ENCODE results near the gene GRK6.
A peak's percentile ranks its signal among the peaks of the same experiment; 100 is the strongest.
"Not testable (repeated sequence)": the region's sequence is repeated elsewhere in the genome, so short reads cannot be mapped to it uniquely, and the experiment has no call there.

GRK6 gene

DNA sequence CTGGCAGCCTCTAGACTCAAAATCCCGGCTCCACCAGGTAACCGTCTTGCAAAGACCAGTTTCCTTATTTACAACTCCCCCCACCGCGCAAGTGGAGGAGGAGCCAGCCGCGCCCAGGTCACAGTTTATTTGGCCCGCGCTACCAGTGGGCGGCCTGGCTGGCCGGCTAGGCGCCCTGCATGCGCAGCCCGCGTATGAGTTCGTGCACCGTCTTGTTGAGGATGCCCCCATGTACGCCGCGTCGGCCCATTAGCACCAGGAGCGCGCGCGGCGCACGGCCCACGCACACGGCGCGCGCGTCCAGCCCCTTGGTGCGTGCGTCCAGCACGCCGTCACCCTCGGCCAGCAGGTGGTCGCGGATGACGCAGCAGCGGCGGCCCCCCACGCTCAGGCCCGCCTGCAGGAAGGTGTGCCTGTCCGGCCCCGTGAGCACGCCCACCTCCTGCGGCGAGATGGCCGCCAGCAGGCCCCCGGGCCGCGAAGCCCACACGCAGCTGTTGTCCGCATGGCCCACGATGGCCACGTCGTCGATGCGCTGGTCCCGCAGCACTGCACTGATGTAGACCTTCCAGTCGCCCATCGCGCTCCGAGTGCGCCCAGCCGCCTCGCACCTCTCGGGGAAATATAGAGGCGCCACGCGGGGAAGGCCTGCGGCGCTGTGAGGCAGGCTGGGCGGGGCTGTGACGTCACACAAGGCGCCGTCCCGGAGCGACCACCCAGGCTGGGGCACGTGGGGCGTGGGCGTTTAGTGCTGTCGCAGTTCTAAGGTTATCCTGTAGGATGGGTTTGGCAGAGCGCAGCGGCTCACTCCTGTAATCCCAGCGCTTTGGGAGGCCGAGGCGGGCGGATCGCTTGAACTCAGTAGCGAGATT is 26.2 kb upstream of the GRK6 start, which contains the start of gene PFN3:
TSS of gene PFN3 (minus strand) at position 665 of the 872 bp plus-strand sequence. CDS start at position 580, 85 bp downstream.
- no peak for DNase-seq

DNA sequence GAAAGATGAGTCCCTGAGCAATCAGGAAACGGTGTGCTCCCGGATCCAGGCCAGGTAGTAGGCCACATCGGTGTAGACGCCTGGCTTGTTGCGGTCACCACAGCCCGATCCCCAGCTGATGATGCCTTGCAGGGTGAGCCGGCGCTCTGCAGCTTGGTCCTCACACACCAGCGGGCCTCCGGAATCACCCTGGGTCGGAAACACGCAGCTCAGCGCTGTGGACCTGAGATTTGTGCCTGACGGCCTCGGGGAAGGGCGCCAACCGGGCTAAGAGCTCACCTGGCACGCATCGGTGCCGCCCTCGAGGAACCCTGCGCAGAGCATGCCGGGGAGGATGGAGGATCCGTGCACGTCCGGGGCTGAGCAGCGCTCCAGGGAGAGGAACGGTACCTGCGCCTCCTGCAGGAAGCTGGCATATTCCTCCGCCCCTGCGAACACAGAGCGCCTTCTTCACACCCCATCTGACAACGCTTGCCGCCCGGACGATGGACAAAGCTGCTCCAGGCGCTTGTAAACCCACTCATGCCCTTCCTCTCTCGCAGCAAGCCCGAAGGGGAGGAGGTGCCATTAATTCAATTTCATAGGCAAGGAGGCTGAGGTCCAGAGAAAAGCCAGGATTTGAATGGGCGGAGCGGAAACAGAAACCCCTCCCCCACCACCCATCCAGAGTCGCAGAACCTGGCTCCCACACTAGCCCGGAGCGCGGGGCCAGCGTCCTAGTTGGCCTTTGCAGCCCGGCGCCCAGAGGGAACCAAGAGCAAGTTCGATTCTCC is 24.0 kb upstream of the GRK6 start:
- DNase-seq: peak; percentile 34 to 41

DNA sequence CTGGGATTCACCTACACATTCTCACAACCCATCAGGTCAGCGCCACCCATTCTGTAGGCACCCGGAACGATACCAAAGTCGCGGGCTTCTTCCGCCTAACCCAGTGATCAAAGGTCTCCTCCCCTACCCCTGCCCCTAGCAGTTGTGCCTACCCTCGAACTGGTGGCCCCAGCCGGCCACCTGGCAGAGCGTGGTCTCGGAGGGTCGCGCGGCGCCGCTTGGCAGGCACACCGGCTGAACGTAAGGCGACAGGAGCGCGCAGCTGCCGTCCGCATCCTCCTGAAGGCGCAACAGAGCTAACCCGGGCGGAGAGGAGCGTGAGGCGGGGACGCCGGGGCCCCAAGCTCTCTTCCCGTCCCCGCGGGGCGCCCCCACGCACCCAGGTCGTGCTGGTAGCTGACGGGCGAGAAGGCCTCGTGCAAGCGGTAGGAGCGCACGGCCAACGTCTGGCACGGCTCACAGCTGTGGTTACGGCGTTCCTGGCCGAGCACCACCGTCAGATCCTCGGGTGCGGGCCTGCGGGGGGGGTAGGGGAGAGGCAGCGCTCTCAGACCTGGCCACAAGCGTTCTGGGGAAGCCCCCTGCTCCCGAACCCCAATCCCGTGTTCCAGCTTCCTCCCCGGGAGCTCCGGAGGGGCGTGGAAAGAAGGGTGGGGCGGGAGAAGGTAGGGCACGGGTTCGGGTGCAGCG is 23.2 kb upstream of the GRK6 start:
- DNase-seq: no peak

DNA sequence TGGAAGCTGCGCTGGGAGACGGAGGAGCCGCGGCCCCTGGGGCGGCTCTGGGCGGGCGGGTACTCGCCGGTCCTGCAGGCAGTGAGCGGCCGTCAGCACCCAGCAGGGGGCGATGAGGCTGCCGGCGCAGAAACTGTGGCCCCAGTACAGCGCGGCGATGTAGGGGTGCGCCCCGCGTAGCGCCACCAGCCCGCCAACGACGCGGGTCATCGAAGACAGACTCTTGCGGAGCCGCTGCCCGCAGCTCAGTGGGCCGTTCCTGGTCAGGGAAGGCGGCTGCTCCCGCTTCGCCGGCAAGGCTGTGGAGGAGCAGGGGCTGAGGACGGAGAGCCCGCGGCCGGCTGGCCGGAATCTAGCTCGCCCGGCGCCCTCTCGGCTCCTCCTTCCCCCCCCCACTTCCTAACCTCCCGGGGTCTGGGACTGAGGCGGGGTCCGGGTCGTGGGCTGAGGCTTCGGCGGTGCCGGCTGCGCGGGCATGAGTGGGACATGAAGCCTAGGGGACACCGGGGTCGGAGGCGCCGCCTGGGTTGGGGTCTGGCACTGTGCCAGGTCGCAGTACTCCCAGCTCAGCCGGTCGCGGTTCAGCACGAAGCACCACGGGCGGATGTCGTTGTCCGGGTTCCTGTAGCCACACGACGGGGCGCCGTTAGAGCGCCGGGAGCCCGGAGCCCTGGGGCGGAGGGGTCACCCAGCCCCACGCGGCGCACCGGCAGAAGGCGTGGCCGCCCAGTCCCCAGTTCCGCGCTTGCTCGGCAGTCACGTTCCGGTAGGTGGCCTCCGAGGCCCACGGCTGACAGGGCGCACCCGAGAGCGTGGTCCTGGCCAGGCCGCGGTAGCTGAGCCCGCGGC is 22.5 kb upstream of the GRK6 start:
- peak; percentile 56 for DNase-seq

DNA sequence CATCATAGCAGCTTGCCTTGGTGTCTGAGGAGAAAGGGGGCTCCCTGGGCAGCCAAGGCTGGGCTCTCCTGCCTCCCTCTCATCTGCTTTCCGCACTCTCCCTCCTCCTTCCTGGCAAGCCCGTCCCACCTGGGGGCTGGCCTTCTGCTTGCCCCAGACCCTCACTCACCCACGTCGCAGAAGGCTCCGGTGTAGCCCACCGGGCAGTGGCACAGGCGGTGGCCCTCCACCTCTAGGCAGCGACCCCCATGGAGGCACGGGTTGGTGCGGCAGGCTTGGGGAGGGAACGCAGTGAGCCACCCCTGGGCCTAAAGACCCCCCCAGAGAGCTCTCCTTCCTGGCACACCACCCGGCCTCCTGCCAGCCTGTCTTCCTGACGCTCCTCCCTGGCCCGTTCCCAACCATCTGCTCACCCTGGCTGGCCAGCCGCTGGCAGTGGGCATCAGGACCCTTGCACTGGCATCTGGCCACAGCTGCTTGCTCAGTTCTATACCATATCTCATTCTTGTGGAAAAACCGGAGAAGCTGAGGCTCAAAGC is 21.8 kb upstream of the GRK6 start:
- DNase-seq: no peak

DNA sequence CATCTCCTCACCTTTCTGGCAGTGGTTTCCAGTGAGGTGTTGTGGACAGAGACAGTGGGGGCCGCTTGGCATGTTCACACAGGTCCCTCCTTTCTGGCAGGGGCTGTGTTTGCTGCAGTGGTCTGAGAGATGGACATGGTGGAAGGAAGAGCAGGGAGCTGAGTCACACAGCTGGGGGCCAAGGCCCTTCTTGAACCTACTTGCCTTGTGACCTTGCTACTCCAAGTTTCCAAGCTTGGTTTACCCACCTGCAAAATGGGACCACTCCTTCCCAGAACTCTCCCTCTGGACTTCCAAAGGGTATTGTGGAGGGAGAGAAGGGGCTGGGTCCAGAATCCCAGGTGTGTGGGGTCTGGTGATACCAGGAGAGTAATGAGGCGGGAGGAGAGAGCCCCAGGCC is 21.2 kb upstream of the GRK6 start:
- no peak for DNase-seq

DNA sequence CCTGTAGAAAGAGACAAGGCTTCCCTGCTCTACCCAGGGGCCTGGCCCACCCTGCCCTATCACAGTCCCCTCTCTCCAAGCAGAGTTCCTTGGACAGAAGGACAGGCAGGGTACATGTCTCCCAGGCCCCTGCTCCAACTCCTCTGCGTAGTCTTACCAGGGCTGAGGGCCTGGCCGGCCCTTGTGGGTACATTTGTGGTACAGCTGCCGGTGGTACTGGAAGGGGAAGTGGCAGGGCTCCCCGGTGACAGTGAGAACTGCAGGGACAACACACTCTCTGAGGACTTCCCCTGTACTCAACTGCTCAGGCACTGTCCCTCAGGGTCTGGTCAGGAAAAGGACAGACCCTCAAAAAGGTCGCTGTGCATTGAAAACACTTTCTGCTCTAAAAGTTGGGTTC is 20.7 kb upstream of the GRK6 start:
- DNase-seq: peak; percentile 52 to 55

DNA sequence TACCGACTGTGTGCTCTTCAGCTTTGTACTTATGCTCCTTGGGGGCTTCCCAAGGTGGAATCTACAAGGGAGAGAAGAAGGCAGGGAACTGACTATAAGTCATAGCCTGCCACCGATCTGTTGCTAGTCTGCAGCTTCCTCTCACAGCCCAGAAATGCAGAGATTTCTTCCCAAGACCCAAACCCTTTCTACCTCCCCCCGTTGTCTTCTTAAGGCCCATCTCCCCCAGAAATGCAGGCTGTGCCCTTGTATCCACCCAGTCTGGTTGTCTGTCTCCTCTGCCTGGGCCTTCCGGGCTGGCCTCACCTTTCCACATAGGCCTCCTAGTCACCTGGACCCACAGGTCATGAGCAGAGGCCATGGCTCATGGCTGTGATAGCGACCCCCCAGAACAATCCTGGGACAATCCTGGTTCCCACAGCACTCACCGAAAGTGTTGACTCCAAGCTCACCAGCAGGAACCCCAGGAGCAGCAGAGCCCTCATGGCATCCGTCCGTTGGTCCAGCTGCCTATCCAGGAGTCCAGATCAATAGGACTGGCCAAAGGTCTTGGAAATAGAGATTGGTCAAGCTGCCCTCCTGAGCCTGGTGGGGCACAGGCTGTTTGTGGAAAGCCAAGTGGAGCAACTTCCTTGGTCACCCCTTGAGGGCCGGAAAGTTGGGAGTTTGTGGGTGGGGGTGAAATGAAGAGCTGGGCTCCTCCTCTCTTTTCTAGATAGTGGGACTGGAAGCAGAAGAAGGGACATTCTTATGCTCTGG is 17.3 kb upstream of the GRK6 start, which contains the start of gene F12:
TSS of gene F12 (minus strand) at position 522 of the 759 bp plus-strand sequence. CDS start at position 485, 37 bp downstream.
- DNase-seq: no peak

DNA sequence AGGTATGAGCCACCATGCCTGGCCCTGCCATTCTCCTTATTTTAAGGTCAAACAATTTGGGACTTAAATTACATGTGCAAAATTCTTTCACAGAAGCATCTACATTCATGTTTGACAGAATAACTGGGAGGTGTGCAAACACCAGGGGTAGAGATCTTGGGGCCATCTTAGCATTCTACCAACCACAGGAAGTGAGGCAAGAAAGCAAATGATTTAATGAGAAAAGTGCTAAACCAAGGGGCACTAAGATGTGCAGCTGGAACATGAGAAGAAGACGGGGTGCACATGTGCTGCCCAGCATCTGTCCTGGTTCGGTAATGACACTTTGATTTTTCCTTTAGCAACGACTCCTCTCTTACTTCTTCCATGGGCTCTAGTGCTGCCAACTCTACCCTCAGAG is 15.9 kb upstream of the GRK6 start:
- no peak for DNase-seq

DNA sequence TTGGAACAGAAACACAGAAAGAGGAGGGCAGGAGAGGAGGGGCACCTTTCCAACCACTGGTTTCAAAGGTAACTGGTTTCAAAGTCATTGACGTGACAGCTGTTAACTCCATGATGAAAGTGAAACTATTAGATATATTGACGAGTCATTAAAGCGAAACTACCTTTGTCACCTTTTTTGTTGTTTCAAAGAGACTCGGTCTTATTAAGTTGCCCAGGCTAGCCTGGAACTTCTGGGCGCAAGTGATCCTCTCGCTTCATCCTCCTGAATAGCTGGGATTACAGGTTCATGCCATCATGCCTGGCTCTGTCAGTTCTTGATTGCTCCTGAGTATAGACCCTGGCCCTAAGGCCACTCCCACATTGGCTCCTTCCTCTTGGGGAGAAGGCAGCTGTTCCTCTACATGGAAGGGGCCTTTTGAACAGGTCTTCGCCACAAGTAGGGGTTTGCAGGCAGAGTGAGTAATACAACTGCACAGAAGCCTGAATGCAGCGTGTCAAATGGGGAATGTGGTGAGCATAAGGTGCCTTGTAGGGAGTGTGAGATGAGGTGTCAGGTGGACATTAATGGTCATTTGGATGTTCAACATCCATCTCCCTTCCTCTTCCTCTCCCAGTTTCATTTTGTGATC is 13.8 kb upstream of the GRK6 start:
- DNase-seq: no peak

DNA sequence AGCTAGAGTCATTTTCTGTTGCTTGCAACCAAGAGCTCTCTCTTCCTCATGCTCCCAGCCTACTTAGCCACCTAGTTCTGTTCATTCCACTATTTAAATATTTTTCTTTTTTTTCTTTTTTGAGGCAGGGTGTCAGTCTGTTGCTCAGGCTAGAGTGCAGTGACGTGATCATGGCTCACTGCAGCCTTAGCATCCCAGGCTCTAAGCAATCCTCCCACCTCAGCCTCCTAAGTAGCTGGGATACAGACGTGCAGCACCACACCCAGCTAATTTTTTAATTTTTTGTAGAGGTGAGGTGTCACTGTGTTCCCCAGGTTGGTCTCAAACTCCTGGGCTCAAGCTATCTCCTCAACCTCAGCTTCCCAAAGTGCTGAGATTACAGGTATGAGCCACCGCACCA is 12.0 kb upstream of the GRK6 start:
- DNase-seq: no peak

DNA sequence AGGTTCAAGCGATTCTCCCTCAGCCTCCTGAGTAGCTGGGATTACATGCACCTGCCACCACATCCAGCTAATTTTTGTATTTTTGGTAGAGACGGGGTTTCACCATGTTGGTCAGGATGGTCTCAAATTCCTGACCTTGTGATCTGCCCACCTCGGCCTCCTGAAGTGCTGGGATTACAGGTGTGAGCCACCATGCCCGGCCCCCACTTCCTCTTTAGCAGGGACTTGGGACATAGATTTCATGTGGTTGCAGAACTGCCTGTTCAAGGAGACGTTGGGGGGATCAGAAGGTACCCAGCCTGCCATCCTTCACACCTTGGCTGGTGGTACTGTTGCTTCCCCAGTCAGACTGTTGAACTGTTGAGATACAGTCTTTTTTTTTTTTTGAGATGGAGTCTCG is 9.4 kb upstream of the GRK6 start:
- DNase-seq: not testable (repeated sequence)

DNA sequence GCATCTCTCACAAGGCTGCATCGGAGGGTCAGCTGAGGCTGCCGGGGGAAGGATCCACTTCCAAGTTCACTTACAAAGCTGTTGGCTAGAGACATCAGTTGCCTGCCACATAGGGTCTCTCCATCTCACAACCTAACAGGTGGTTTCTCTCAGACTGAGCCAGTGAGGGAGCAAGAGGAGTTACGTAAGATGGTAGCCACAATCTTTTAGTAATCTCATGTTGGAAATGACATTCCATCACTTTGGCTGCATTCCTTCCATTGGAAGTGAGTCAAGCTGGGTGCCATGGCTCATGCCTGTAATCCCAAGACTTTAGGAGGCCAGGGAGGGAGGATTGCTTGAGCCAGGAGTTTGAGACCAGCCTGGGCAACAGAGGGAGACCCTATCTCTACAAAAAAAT is 7.4 kb upstream of the GRK6 start:
- DNase-seq: no peak

DNA sequence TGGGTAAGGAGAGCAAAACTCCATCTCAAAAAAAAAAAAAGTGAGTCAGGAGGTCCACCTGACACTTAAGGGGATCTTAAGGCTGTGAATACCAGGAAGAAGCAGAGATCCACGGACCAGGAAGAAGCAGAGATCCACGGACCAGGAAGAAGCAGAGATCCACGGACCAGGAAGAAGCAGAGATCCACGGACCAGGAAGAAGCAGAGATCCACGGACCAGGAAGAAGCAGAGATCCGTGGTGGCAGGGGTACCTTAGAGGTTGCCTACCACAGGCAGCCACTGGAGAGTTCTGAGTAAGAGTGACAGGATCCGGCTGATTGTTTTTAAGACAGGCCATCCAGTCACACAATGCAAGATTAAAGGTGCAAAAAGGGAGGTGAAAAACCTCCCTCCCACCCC is 6.0 kb upstream of the GRK6 start:
- DNase-seq: not testable (repeated sequence)

DNA sequence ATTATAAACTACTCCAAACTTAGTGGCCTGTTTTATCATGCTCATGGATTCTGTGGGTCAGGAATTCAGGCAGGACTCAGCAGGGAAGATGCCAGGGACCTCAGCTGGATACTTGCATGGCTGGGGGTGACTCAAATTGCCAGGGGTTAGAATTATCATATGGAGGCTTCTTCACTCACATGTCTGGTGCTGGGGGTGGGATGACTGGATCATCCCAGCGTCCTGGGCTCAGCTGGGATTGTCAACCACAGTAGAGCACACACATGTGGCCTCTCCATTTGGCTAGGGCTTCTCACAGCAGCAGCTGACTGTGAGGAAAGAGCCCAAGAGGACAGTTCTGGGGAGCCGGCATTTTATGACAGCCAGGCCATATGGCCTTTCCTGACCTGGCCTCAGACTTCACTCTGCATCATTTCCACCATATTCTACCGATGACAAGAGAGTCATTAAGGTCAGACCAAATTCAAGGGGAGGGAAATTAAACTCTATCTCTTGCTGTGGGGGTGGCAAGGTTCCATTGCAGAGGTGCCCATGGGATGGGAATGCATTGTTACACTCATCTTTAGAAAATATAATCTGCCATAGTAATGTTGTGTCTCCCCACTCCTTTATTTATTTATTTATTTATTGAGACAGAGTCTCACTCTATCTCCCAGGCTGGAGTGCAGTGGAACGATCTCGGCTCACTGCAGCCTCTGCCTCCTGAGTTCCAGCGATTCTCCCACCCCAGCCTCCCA is 5.2 kb upstream of the GRK6 start:
- no peak for DNase-seq

DNA sequence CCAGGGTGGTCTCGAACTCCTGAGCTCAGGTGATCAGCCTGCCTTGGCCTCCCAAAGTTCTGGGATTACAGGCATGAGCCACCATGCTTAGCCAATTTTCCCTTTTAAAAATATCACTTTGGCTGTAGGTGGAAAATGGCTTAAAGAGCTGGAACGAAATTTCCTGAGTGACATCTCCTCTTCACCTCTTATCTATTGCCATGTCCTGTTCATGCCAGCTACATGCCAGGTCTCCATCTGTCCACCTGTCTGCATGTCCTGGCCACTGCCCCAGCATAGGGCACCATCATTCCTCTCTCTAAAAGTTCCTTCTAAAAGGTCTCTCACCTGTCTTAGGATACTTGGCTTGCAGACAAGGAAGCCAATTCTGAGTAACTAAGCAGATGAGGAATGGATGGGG is 2.8 kb upstream of the GRK6 start:
- DNase-seq: no peak

DNA sequence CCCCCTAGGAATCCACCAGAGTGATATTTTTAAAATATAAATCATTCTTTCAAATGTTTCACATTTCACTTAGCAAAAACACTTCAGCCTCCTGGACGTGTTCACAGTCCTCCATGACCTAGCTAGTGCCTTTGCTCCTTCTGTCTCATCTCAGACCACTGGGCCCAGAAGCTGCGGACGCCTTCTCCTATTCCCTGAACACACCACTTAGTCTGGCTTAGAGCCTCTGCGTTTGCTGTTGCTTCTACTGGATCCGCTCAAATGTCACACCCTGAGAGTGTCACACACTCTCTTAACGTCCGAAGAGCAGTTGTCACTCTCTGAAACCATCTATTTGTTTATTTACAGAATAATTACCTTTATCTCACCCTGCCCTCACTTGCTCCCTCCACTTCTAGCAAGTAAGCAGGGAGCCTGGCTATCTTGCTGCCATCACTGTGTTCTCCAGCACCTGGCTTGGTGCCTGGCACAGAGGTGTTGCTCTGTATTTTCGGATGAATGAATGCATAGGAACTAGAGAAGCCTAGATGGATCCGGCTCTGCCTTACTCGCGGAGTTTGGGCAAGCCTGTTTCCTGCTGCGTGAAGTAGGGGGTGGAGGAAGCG is 1.2 kb upstream of the GRK6 start:
- no peak for DNase-seq

DNA sequence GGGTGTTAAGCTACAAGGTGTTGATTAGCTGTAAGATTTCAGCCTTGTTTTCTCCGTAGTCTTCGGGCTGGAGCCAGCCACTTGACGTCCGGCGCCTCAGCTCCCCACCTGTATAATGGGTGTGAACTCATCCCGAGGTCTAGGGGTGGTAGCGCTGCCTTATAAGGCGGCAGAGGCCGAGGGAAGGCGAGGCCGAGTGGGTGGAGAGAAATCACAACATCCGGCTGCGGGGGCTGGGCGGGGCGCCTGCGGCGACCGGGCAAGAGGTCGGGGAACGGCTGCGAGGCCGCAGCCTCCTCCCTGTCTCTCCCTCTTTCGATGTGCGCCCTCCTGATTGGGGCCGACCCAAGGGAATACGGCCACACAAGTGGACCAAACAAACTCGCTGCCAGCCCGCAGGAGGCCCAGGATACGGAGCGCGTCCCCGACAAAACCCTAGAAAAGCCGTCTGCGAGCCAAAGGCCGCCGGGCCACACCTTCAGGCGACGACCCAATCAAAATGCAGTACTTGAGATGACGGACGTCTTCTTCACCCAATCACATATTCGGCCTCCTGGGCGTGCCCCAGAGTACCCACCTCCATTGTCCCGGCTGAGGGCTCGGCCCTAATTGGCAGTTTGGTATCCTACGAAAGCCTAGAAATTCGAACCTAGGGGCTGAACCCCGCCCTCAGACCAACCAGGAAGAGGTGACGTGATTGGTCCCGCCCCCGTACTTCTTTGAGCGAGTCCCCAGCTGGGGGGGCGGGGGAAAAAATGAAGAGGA is 493 bp upstream of the GRK6 start:
- peak; percentile 99 to 100 for DNase-seq

All from Kasumi-1 (cell line).